Neural progenitor cell (in vitro differentiated cells): ENCODE results near the gene HPF1. TPM values are rescaled to one million over a fixed set of nuclear protein-coding genes. Genes with fewer than 3 reads are reported as not detected.
"Not testable (repeated sequence)": the region's sequence is repeated elsewhere in the genome, so short reads cannot be mapped to it uniquely, and the experiment has no call there.

ENCODE experiments used
- DNase-seq: peaks from one replicate; pipeline ENCODE4 v3.0.0-alpha.2; 2016; ENCODE audit warnings: low spot score
- H2AFZ ChIP-seq: fragments of 200-600 bp; sonication (generic); replicated peaks from 2 replicates; pipeline ENCODE4 v1.6.1; 2016; ENCODE audit warnings: antibody characterized with exemption
- H3F3A ChIP-seq: fragments of 200-600 bp; sonication (generic); 2 replicates; pipeline ENCODE4 v1.6.1; 2016; ENCODE audit warnings: antibody characterized with exemption, low read depth
- H3K27ac ChIP-seq: fragments of 200-600 bp; sonication (generic); 2 replicates; pipeline ENCODE4 v1.5.1; 2016; ENCODE audit warnings: mild to moderate bottlenecking
- H3K27me3 ChIP-seq: fragments of 200-600 bp; sonication (generic); 2 replicates; pipeline ENCODE4 v1.6.1; 2016; ENCODE audit warnings: mild to moderate bottlenecking, moderate library complexity
- H3K36me3 ChIP-seq: fragments of 200-600 bp; sonication (generic); 2 replicates; pipeline ENCODE4 v1.5.1; 2016
- H3K4me1 ChIP-seq: fragments of 200-600 bp; sonication (generic); 2 replicates; pipeline ENCODE4 v1.6.1; 2016; ENCODE audit warnings: mixed run types
- H3K4me2 ChIP-seq: fragments of 200-600 bp; sonication (generic); 2 replicates; pipeline ENCODE4 v1.6.1; 2016
- H3K4me3 ChIP-seq: fragments of 200-600 bp; sonication (generic); 2 replicates; pipeline ENCODE4 v1.5.1; 2016
- H3K79me2 ChIP-seq: fragments of 200-600 bp; sonication (generic); 2 replicates; pipeline ENCODE4 v1.6.1; 2016; ENCODE audit warnings: low read depth
- H3K9ac ChIP-seq: fragments of 200-600 bp; sonication (generic); 2 replicates; pipeline ENCODE4 v1.6.1; 2016
- H3K9me3 ChIP-seq: fragments of 200-600 bp; sonication (generic); 2 replicates; pipeline ENCODE4 v1.5.1; 2016; ENCODE audit warnings: low read depth
- H4K20me1 ChIP-seq: fragments of 200-600 bp; sonication (generic); 2 replicates; pipeline ENCODE4 v1.6.1; 2016; ENCODE audit warnings: low read depth
- H3K27ac Mint-ChIP-seq: 3 replicates; pipeline ENCODE4 v1.8.0; 2021; ENCODE audit warnings: mixed read lengths
- H3K27me3 Mint-ChIP-seq: 2 replicates; pipeline ENCODE4 v1.8.0; 2022; ENCODE audit warnings: low read depth, mild to moderate bottlenecking, inconsistent platforms, moderate library complexity, mixed read lengths; ENCODE audit not compliant: insufficient read depth
- H3K36me3 Mint-ChIP-seq: 3 replicates; pipeline ENCODE4 v1.8.0; 2021; ENCODE audit warnings: mixed read lengths
- H3K4me1 Mint-ChIP-seq: 3 replicates; pipeline ENCODE4 v1.8.0; 2021; ENCODE audit warnings: mixed read lengths
- H3K4me3 Mint-ChIP-seq: 3 replicates; pipeline ENCODE4 v1.8.0; 2021; ENCODE audit warnings: mild to moderate bottlenecking, moderate library complexity, mixed read lengths
- H3K9me3 Mint-ChIP-seq: 3 replicates; pipeline ENCODE4 v1.8.0; 2020; ENCODE audit warnings: mixed read lengths
- EZH2 ChIP-seq: fragments of 200-600 bp; sonication (generic); IDR thresholded peaks from 2 replicates; pipeline ENCODE4 v1.6.1; 2017; ENCODE audit warnings: antibody characterized with exemption, mild to moderate bottlenecking, moderate library complexity
- EZH2phosphoT487 ChIP-seq: fragments of 200-600 bp; sonication (generic); IDR thresholded peaks from 2 replicates; pipeline ENCODE4 v1.6.1; 2017; ENCODE audit warnings: antibody characterized with exemption
- total RNA-seq: library from RNA; depleted of rRNA; stranded (reverse); fragments of >200 nt; gene quantifications from 2 replicates; pipeline ENCODE4 v1.2.3, GENCODE V29; 2015; ENCODE audit warnings: low replicate concordance
- TF ChIP-seq, protein P1 (sequence below): fragments of 200-600 bp; sonication (generic); IDR thresholded peaks from 2 replicates; pipeline ENCODE4 v1.5.1; 2017; ENCODE audit warnings: antibody characterized with exemption, mild to moderate bottlenecking

The HPF1 gene
- total RNA-seq, result 90.1 and 131 TPM in 2 replicates

GRCh38 chr4:169757575-169758184 lies at the start of gene HPF1:
TSS of gene HPF1 (minus strand) at chr4:169757944. CDS start at chr4:169757877, 67 bp downstream.
- no peaks in the 10 kb centered on the region for H3K36me3 Mint-ChIP-seq
- peak within 1 kb of the TSS; percentile 91 for H3K4me3 Mint-ChIP-seq
- H3K4me1 ChIP-seq, result peaks cover 9% of the 10 kb centered on the region
- H4K20me1 ChIP-seq, result no peaks in the 10 kb centered on the region
- peaks cover 2% of the 10 kb centered on the region for H3K27me3 Mint-ChIP-seq
- H3K27me3 ChIP-seq, result peaks cover 7% of the 10 kb centered on the region
- peak within 1 kb of the TSS; percentile 51 for H2AFZ ChIP-seq
- H3K9ac ChIP-seq, result peak within 1 kb of the TSS; percentile 61
- peak within 1 kb of the TSS; percentile 14 for H3K27ac Mint-ChIP-seq
- H3K79me2 ChIP-seq, result peaks cover 36% of the 10 kb centered on the region
- H3K27ac ChIP-seq, result peak within 1 kb of the TSS; percentile 84
- H3K9me3 Mint-ChIP-seq, result no peaks in the 10 kb centered on the region
- peaks cover 16% of the 10 kb centered on the region for H3F3A ChIP-seq
- H3K4me3 ChIP-seq, result peak within 1 kb of the TSS; percentile 62
- H3K36me3 ChIP-seq, result peaks cover under 1% of the 10 kb centered on the region
- H3K9me3 ChIP-seq, result no peaks in the 10 kb centered on the region
- TF ChIP-seq, protein P1, sequence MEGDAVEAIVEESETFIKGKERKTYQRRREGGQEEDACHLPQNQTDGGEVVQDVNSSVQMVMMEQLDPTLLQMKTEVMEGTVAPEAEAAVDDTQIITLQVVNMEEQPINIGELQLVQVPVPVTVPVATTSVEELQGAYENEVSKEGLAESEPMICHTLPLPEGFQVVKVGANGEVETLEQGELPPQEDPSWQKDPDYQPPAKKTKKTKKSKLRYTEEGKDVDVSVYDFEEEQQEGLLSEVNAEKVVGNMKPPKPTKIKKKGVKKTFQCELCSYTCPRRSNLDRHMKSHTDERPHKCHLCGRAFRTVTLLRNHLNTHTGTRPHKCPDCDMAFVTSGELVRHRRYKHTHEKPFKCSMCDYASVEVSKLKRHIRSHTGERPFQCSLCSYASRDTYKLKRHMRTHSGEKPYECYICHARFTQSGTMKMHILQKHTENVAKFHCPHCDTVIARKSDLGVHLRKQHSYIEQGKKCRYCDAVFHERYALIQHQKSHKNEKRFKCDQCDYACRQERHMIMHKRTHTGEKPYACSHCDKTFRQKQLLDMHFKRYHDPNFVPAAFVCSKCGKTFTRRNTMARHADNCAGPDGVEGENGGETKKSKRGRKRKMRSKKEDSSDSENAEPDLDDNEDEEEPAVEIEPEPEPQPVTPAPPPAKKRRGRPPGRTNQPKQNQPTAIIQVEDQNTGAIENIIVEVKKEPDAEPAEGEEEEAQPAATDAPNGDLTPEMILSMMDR, result no peak
- TF ChIP-seq EZH2 (no peak), EZH2phosphoT487 (no peak)
- peak within 1 kb of the TSS; percentile 92 for H3K4me2 ChIP-seq
- peak; percentile 99 for DNase-seq
- H3K4me1 Mint-ChIP-seq, result peaks cover 18% of the 10 kb centered on the region

DNA sequence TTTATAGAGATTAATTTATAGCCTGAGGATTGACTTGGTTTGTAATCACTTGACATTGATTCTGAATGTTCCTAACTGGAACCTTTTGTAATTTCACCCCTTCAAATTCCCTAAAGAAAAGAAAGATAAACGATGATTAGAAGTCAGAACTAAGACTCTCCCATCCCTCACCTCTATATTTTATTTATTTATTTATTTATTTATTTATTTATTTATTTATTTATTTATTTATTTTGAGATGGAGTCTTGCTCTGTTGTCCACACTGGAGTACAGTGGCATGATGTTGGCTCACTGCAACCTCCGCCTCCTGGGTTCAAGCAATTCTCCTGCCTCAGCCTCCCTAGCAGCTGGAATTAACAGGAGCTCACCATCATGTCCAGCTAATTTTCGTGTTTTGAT lies 49.0 kb upstream of the HPF1 start:
- H3K4me3 ChIP-seq, H4K20me1 ChIP-seq, H3K36me3 Mint-ChIP-seq, H3K27ac ChIP-seq, H3K4me1 ChIP-seq, H3K27me3 Mint-ChIP-seq, DNase-seq, H3K27me3 ChIP-seq, H3K36me3 ChIP-seq, H2AFZ ChIP-seq, H3K4me1 Mint-ChIP-seq, H3K4me2 ChIP-seq, H3K79me2 ChIP-seq, H3K9me3 ChIP-seq, H3K9ac ChIP-seq, H3K27ac Mint-ChIP-seq, H3K9me3 Mint-ChIP-seq, H3F3A ChIP-seq, H3K4me3 Mint-ChIP-seq: not testable (repeated sequence)

GRCh38 chr4:169803413-169803812 lies 45.7 kb upstream of the HPF1 start:
- H3K4me1 Mint-ChIP-seq, result no peaks in the 10 kb centered on the region
- no peaks in the 10 kb centered on the region for H3K36me3 Mint-ChIP-seq

DNA sequence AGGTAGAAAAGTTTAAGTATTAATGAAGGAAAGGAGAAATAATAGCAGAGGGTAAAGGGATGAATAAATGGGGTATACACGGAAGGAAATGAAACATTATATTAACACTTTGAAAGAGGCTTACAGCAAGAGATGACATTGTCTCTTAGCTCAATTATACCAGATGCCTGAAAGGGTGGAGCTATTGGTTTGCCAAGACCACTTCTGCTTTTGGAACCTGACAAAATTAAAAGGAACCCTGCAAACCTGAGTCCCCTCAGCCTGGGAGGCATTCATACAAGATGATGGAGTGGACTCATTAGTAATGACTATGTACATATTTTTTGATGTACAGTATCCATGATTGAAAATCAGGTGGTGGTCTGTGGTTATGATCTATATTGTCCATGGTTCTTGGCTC lies 45.1 kb upstream of the HPF1 start:
- Mint-ChIP-seq H3K27ac (no peak overlapping the region), H3K4me3 (no peak overlapping the region), H3K36me3 (no peaks in the 10 kb centered on the region), H3K4me1 (no peaks in the 10 kb centered on the region), H3K9me3 (no peaks in the 10 kb centered on the region), H3K27me3 (no peaks in the 10 kb centered on the region)
- Histone ChIP-seq H3K4me3 (no peak overlapping the region), H3F3A (no peaks in the 10 kb centered on the region), H3K9me3 (no peaks in the 10 kb centered on the region), H3K79me2 (no peaks in the 10 kb centered on the region), H3K27me3 (no peaks in the 10 kb centered on the region), H4K20me1 (no peaks in the 10 kb centered on the region), H2AFZ (no peak overlapping the region), H3K9ac (no peak overlapping the region), H3K4me2 (no peak overlapping the region), H3K36me3 (no peaks in the 10 kb centered on the region), H3K4me1 (no peaks in the 10 kb centered on the region), H3K27ac (no peak overlapping the region)
- TF ChIP-seq, protein P1, result no peak
- TF ChIP-seq EZH2phosphoT487 (no peak), EZH2 (no peak)
- DNase-seq, result no peak

More at GRCh38 chr4:169803413-169803812, 45.7 kb upstream of the HPF1 start:
- Mint-ChIP-seq H3K27ac (no peak overlapping the region), H3K4me3 (no peak overlapping the region), H3K9me3 (no peaks in the 10 kb centered on the region), H3K27me3 (no peaks in the 10 kb centered on the region)
- TF ChIP-seq EZH2, result no peak
- TF ChIP-seq EZH2phosphoT487, result no peak
- TF ChIP-seq, protein P1, result no peak
- H3K9me3 ChIP-seq, result no peaks in the 10 kb centered on the region
- H3K36me3 ChIP-seq, result no peaks in the 10 kb centered on the region
- H3K79me2 ChIP-seq, result no peaks in the 10 kb centered on the region
- no peak overlapping the region for H3K4me3 ChIP-seq
- no peak for DNase-seq
- H2AFZ ChIP-seq, result no peak overlapping the region
- H3K27ac ChIP-seq, result no peak overlapping the region
- H3F3A ChIP-seq, result no peaks in the 10 kb centered on the region
- no peak overlapping the region for H3K4me2 ChIP-seq
- no peak overlapping the region for H3K9ac ChIP-seq
- no peaks in the 10 kb centered on the region for H3K27me3 ChIP-seq
- H4K20me1 ChIP-seq, result no peaks in the 10 kb centered on the region
- H3K4me1 ChIP-seq, result no peaks in the 10 kb centered on the region
